ENCODE data around the gene SIM1. TPM values are rescaled to one million over a fixed set of nuclear protein-coding genes. Genes with fewer than 3 reads are reported as not detected.

The SIM1 gene, protein sequence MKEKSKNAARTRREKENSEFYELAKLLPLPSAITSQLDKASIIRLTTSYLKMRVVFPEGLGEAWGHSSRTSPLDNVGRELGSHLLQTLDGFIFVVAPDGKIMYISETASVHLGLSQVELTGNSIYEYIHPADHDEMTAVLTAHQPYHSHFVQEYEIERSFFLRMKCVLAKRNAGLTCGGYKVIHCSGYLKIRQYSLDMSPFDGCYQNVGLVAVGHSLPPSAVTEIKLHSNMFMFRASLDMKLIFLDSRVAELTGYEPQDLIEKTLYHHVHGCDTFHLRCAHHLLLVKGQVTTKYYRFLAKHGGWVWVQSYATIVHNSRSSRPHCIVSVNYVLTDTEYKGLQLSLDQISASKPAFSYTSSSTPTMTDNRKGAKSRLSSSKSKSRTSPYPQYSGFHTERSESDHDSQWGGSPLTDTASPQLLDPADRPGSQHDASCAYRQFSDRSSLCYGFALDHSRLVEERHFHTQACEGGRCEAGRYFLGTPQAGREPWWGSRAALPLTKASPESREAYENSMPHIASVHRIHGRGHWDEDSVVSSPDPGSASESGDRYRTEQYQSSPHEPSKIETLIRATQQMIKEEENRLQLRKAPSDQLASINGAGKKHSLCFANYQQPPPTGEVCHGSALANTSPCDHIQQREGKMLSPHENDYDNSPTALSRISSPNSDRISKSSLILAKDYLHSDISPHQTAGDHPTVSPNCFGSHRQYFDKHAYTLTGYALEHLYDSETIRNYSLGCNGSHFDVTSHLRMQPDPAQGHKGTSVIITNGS
- total RNA-seq, result 0.11 and 8.6 TPM in 2 replicates

DNA sequence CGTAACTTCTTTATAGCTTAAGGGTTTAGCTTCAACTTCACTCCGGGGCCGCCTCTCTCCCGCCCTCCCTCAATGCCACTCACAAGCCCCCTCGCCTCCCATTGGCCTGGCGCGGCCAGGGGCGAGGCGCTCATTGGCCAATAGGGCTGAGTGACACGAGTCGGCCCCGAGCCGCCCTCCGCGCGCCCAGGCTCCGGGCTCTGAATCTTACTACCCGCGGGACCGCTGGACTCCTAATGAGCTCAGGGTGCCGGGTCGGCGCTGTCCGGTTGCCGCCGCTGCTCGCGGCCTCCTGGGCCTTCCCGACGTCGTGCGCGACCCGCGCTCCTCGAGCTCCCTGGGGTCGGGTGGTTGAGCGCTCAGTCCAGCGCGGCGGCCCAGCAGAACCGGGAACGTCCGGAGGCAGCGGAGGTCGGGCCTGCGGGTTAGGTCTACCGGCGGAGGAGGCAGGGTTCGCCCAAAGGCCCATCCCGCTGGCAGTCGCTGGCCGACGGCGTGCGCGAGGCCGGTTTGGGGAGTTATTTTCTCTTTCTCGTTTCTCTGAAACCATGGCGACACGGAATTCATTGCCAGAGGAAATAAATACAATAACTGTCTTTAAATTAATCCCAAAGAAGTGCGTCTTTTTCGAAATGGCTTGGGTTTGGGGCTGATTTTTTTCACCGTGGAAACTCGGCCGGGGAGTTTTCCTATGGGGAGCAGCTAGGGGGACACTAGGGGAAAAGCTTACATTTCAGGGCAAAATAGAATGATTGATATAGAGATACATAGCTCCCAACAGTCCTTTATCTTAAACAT is at the start of gene SIM1:
Gene SIM1 (minus strand): TSS at position 19 of the 798 bp plus-strand sequence. CDS start 1,453 bp downstream, outside the sequence.

Measured in placental epithelial cell (primary cell).